Measurements from ENCODE around the gene ATP8A1.
A peak's percentile ranks its signal among the peaks of the same experiment; 100 is the strongest.

Gene ATP8A1

GRCh38 chr4:42396752-42397634 lies 259.9 kb downstream of the ATP8A1 start, which contains the start of gene SHISA3:
TSS of gene SHISA3 (plus strand) at chr4:42397488. CDS start at chr4:42398057, 569 bp downstream.
- no peaks in the 10 kb centered on the region for H3K36me3 ChIP-seq (ENCODE audit: control insufficient read depth, low read length)

GRCh38 chr4:42396361-42396751 lies 260.5 kb downstream of the ATP8A1 start:
- Histone ChIP-seq H3K27me3 (ENCODE audit: control insufficient read depth, low read length) (peaks cover 62% of the 10 kb centered on the region), H3K4me3 (ENCODE audit: low read length) (no peak overlapping the region), H3K9me2 (replicated peaks; ENCODE audit: control insufficient read depth, low read length) (no peaks in the 10 kb centered on the region), H3K79me2 (ENCODE audit: control insufficient read depth, low read length) (no peaks in the 10 kb centered on the region), H3K4me2 (ENCODE audit: low read length) (0 out of 2 replicates have a peak overlapping the region, but pooled peaks have one; percentile 95), H3K9me3 (ENCODE audit: control insufficient read depth, insufficient read depth, low read length) (no peaks in the 10 kb centered on the region), H3K36me3 (ENCODE audit: control insufficient read depth, low read length) (no peaks in the 10 kb centered on the region), H4K20me1 (ENCODE audit: control insufficient read depth, insufficient read depth, low read depth, low read length) (no peaks in the 10 kb centered on the region), H3F3A (ENCODE audit: control insufficient read depth, insufficient read depth) (no peaks in the 10 kb centered on the region), H3K4me1 (ENCODE audit: control insufficient read depth, low read length) (peaks cover 35% of the 10 kb centered on the region), H3K27ac (ENCODE audit: low read depth, low read length) (no peak overlapping the region)
- TF ChIP-seq, protein P1, sequence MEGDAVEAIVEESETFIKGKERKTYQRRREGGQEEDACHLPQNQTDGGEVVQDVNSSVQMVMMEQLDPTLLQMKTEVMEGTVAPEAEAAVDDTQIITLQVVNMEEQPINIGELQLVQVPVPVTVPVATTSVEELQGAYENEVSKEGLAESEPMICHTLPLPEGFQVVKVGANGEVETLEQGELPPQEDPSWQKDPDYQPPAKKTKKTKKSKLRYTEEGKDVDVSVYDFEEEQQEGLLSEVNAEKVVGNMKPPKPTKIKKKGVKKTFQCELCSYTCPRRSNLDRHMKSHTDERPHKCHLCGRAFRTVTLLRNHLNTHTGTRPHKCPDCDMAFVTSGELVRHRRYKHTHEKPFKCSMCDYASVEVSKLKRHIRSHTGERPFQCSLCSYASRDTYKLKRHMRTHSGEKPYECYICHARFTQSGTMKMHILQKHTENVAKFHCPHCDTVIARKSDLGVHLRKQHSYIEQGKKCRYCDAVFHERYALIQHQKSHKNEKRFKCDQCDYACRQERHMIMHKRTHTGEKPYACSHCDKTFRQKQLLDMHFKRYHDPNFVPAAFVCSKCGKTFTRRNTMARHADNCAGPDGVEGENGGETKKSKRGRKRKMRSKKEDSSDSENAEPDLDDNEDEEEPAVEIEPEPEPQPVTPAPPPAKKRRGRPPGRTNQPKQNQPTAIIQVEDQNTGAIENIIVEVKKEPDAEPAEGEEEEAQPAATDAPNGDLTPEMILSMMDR (IDR thresholded peaks at IDR 0.05; ENCODE audit: low read depth, low read length, poor library complexity, severe bottlenecking), result no peak
- no peak for TF ChIP-seq EZH2phosphoT487 (IDR thresholded peaks at IDR 0.05; ENCODE audit: borderline replicate concordance, low read length)

More at GRCh38 chr4:42396752-42397634, 259.9 kb downstream of the ATP8A1 start, which contains the start of gene SHISA3:
- H3K4me2 ChIP-seq (ENCODE audit: low read length), result peak within 1 kb of the TSS; percentile 95
- H4K20me1 ChIP-seq (ENCODE audit: control insufficient read depth, insufficient read depth, low read depth, low read length), result no peaks in the 10 kb centered on the region
- H3K9me2 ChIP-seq (replicated peaks; ENCODE audit: control insufficient read depth, low read length), result no peaks in the 10 kb centered on the region
- TF ChIP-seq, protein P1 (IDR thresholded peaks at IDR 0.05; ENCODE audit: low read depth, low read length, poor library complexity, severe bottlenecking), result no peak
- TF ChIP-seq EZH2phosphoT487 (IDR thresholded peaks at IDR 0.05; ENCODE audit: borderline replicate concordance, low read length), result peak; percentile 57; the same call in 1 of the 2 replicates
- peak within 1 kb of the TSS; percentile 71 for H3K4me3 ChIP-seq (ENCODE audit: low read length)
- no peak within 1 kb of the TSS for H3K27ac ChIP-seq (ENCODE audit: low read depth, low read length)
- H3F3A ChIP-seq (ENCODE audit: control insufficient read depth, insufficient read depth), result no peaks in the 10 kb centered on the region
- H3K9me3 ChIP-seq (ENCODE audit: control insufficient read depth, insufficient read depth, low read length), result no peaks in the 10 kb centered on the region
- peaks cover 33% of the 10 kb centered on the region for H3K4me1 ChIP-seq (ENCODE audit: control insufficient read depth, low read length)
- H3K27me3 ChIP-seq (ENCODE audit: control insufficient read depth, low read length), result peaks cover 64% of the 10 kb centered on the region
- H3K79me2 ChIP-seq (ENCODE audit: control insufficient read depth, low read length), result no peaks in the 10 kb centered on the region

DNA sequence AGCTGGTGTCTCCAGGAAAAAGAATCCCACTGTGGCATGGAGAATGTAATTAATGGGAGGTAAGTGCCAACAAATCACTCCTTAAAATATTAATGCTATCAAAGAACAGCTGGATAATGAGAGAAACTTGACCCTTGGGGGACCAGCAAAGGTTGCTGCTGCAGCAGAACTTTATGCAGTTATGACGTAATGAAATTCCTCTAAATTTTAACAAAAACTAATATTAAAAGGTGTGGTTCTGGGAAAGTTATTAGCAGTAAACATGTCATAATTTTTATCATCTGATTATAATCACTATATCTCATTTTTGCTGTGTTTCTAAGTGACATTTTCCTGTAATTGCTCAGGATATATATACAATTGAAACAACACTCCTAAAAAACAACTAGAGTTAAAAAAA lies 261.3 kb downstream of the ATP8A1 start:
- Histone ChIP-seq H3K79me2 (ENCODE audit: control insufficient read depth, low read length) (no peaks in the 10 kb centered on the region), H3K4me3 (ENCODE audit: low read length) (no peak overlapping the region), H3K9me2 (replicated peaks; ENCODE audit: control insufficient read depth, low read length) (no peaks in the 10 kb centered on the region), H3F3A (ENCODE audit: control insufficient read depth, insufficient read depth) (no peaks in the 10 kb centered on the region), H3K27ac (ENCODE audit: low read depth, low read length) (no peak overlapping the region), H3K9me3 (ENCODE audit: control insufficient read depth, insufficient read depth, low read length) (no peaks in the 10 kb centered on the region), H3K27me3 (ENCODE audit: control insufficient read depth, low read length) (peaks cover 55% of the 10 kb centered on the region), H3K4me2 (ENCODE audit: low read length) (no peak overlapping the region), H3K36me3 (ENCODE audit: control insufficient read depth, low read length) (no peaks in the 10 kb centered on the region), H4K20me1 (ENCODE audit: control insufficient read depth, insufficient read depth, low read depth, low read length) (no peaks in the 10 kb centered on the region), H3K4me1 (ENCODE audit: control insufficient read depth, low read length) (peaks cover 41% of the 10 kb centered on the region)
- TF ChIP-seq EZH2phosphoT487 (IDR thresholded peaks at IDR 0.05; ENCODE audit: borderline replicate concordance, low read length), result no peak
- TF ChIP-seq, protein P1 (IDR thresholded peaks at IDR 0.05; ENCODE audit: low read depth, low read length, poor library complexity, severe bottlenecking), result no peak
